COLO829 (cell line): ENCODE results near the gene OPRL1.

ENCODE experiments used
- DNase-seq: peaks from one replicate; pipeline ENCODE4 v3.0.0; 2012; ENCODE audit warnings: low spot score

OPRL1 gene

DNA sequence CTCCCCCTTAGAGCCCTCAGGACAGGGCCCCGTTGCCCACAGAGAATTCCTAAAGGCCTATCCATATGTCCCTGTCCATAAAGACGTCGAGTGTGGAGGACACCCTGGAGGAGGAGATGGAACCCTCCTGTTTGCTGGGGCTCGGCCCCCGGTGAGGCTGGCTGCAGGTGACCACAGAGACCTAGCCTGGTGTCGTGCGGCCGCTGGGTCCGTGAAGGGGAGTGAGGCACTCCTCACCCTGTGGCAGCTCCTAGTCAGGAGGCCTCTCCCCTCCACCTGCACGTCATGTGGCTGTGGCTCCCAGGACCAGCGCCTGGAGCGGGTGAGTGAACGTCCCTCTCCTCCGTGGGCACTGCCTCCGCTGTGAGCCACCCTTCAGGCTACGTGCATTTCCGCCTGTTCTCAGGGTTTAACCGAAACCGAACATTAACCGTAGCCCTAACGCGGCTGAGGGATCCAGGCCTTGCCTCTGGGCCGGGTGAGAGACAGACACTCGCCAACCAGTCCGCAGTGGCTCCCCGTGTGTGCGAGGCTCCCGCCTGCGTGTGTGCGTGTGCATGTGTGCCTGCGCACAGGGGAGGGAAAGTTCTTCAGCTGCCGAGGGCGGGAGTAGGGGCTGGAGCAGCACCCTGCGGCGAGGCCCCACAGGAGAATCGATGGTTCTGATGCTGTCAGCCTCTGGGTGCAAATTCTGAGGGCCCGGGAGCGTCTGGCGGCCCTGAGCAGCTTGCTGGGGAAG is 22.8 kb upstream of the OPRL1 start:
- DNase-seq, result no peak

DNA sequence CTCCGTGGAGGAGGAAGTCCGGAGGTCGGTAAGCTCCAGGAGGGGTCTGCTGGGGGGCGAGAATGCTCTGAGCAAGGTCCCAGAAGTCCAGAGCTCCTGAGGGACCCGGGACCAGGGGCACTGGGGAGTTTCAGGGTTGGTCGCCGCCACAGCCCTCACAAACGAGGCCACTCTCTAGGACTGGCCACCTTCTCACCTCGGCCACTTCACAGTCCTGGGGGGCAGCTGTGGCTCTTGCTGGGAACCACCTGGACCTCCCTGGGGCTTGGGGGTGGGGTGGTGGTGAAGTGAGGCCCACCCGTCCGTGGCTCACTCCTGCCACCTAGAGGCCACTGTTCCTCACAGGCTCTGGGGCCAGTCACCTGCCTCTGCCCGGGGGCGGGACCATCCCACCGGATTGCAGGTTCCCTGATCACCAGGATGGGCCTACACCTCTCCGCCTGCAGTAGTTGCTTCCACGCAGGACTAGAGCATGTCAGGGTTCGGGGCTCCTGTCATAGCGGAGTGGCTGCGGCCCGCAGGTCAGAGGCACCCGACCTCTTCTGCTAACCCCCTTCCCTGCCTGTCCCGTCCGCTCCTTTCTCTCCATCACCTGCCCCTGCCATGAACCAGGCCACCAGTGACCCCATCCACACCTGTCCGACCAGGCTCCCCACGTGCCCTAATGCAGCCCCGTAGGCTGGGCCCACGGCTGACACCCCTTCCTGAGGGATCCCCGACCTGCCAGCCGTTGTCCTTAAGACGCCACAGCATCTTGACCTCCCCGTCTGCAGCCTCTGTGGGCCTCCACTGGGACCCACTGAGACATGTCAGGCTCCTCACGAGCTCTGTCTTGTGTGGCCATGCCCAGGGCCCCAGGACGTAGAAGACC is 22.0 kb upstream of the OPRL1 start:
- DNase-seq, result peak; percentile 64

DNA sequence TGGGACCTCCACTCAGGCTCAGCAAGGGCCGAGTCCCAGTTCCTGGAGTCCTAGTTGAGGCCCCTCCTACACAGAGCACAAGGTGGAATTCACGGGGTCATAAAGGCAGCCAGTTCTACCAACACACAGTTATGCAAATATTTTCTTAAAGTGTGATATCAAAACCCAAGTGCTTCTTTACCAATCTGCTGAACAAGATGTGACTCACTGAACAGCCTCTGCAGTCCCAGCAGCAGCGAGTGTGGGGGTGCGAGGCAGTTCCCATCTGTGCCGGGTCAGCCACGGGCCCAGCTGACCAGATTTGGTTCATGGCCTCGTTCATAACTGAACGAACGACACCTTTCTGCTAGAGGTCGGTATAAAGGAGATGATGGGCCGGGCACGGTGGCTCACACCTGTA is 21.3 kb upstream of the OPRL1 start:
- DNase-seq, result no peak

DNA sequence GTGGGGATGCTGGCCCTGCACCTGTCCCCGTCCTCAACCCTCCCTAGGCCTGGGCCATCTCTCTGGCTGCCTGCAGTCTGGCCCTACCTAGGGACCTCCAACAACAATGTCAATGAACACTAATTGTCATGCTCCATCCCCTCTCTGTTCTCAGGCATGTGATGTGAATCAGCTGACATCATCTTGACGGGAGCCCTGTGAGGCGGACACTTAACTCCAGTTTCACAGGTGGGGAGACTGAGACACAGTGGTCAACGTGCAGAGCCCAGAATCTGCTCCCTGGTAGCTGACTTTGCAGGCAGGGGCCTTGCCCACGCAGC is 17.6 kb upstream of the OPRL1 start:
- DNase-seq, result no peak

DNA sequence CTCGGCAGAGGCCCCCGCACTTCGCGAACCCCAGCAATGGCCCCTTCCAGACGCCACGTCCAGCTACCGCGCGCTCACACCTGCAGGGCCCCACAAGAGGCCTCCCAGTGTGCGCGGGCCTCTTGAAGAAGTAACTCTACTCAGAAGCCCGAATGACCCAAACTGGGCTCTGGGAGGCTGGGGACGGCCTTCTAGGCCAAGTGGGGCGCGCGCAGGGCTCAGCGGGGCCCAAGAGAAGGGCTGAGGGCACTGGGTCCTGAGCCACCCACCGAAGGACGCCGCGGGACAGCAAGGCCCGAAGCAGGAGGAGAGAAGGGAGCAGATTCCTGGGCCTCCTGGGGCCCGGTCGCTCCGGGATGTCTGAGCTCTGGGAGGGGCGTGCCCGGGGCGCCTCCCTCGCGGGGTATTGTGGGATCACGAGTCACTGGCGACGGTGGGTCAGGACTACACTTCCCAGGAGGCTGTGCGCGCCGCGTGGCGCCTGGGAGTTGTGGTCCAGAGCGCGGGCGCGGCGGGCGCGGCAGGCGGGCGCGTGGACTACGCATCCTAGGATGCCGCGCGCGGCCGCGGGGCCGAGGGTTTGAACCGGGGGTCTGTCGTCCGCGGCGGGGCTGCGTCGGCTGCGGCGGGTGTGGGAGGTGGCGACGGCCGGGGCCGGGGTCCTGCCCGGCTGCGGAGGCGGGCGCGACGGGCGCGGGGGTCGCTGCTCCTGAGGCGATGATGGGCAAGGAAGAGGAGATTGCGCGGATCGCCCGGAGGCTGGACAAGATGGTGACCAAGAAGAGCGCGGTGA is 17.1 kb upstream of the OPRL1 start, which contains the start of gene TCEA2:
Gene TCEA2 (plus strand): TSS at position 603 of the 793 bp plus-strand sequence. CDS start 115 bp downstream, at position 718.
- DNase-seq, result peak; percentile 98

DNA sequence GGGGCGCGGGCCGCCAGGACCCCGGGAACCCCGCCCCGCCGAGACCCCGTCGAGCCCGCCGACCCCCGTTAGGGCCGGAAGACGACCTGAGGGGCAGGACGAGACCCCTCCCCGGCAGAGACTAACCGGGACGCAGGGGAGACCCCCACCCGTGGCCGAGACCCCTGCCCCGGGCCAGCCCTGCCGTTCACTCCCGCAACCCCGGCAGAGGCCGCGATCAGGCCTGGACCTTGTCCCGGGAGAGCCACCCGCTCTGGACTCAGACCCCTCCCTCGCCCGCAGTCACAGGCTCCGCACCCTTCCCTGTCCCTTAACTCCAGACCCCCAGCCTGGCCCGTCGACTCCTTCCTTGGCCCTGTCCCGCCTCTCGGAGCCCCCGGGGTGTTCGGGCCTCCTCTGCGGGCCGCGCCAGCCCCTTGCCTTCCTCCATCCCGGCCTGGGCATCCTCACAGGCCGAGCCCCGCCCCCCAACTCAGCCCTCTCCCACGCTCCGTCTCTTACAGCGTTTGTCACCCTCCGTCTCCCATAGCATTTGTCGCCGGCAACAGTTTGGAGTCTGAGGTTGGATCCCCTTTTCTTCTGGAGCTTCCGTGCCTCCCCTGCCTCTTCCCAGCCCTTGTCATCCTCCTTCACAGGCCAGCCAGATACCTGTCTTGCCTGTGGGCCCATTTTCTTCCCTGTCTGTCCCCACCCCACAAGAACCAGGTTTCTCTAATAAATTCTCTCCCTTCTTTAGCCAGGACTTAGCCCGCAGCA is 16.3 kb upstream of the OPRL1 start:
- DNase-seq, result no peak

DNA sequence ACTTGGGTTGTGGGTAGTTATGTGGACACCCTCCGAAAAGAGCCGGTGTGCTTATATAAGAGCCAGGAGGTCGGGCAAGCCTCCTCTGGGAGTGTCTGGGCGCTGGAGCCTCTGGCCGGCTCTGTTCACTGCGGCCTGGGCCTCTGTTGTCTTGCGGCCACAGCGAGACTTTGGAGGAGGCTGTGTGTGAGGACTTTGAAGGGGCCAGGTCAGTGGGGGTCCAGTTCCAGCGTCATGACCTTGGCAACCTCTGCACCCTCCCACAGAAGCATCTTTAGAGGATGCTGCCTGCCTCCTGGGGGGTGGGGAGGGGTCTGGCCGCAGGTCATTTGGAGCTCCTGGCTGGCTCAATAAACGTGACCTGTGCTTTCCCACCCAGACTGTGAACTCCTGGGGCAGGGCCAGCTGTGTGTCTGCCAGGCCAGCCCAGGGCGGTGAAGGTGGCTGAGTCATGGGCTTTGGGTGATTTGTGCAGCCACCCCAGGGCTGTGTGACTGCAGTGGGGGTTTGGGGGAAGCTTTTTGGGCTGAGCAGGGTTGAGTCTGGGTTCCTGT is 15.7 kb upstream of the OPRL1 start:
- no peak for DNase-seq

DNA sequence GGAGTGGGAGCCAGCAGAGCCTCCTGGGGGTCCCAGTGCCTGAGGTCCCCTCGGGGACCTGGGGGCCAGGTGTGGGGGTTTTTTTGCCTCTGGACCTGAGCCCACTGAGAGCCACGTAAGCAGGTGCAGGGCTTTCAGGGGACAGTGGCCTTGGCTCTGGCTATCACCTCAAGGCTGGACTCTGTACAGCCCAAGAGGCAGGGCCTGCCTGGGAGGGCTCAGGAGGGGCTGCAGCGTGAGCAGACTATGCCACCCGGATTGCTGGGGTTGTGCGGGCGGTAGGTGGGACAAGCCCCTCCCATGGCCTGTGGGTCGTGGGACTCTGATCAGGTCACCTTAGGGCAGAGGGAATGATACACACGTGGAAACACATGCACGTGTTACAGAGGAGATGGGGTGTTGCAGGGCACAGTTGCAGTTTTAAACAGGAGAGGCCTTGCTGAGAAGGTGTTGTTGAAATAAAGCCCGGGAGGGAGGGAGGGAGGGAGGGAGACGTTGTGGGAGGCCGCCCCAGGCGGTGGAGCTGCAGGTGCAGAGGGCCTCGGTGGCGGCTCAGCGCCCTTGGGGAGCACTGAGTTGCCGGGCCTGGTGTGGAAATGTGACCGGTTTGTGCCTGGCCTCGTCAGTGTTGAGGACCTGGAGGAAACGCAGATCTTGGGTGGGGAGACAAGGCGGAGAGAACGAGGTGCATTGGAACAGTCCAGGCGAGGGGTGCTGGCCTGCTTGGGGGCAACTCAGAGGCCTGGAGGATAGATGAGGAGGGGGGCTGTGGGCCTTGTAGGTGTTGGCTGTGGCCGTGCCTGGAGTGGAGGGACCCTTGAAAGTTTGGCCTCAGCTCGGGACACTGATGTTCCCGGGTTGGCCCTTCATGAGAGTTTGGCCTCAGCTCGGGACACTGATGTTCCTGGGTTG is 14.6 kb upstream of the OPRL1 start:
- no peak for DNase-seq

DNA sequence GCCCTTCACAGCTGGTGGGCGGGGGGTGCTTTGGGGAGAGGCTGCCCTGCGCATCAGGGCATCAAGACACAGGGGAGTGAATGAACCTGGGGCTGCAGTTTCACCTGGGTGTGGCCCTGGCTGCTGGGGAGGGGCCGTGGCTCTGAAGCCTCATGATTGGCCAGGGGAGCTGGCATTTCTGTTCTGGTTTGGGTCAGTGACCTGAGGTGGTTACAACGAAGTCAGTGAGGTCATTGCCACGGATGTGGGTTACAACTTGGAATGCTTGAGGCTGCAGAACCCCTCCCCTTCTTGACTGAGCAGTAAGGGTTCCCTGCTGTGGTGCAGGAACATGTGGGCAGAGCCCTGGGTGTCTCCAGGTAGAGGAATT is 13.9 kb upstream of the OPRL1 start:
- no peak for DNase-seq

DNA sequence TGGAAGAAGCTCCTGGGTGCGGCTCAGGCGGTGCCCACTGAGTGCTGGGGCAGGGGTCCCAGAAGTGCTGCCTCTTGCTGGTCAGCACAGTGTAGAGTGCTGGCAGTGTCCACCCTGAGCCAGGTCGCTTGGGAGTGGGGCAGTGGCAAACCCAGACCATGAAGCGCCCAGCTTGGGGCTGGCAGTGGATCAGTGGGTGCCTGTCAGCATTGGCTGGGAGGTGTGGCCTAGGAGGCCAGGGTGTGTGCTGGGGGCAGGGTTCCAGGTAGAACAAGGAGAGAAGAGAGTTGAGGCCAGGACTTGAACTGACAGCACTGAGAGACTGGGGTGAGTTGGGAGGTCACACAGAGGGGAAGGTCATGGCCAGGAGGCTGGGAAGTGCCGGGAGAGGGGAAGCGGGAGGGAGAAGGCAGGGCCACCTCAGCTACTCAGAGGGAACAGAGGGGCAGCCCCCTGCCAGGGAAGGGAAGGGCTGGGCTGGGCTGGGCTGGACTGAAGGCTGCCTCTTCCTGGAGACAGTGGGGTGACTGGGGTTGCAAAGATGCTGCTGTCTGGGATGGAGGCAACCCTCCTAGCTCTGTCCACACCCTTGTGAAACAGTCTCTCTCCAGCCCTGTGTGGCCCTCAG is 12.8 kb upstream of the OPRL1 start:
- DNase-seq, result no peak

DNA sequence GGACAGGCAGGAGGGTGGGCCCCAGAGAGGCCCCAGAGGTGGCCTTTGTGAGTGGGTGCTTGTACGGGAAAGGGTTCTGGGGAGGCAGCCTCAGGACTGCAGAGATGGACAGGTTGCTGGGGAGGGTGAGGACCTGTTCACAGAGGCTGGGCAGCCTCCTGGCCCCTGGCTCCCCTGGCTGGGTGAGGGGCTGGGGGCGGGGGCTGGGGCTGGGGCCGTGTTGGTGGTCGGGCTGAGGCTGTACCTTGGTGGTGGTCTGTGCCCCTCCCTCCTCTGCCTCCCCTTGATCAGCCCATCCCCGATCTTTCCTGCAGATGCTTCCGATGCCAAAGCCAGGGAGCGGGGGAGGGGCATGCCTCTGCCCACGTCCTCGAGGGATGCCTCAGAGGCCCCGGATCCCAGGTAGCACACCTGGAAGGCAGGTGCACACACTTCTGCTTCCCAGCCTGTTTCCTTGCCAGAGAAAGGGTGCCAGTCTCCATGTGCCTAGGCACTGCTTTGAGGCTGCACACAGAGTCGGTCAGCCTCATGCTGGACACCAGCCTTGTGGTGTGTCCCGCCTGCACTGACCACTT is 12.1 kb upstream of the OPRL1 start:
- no peak for DNase-seq

DNA sequence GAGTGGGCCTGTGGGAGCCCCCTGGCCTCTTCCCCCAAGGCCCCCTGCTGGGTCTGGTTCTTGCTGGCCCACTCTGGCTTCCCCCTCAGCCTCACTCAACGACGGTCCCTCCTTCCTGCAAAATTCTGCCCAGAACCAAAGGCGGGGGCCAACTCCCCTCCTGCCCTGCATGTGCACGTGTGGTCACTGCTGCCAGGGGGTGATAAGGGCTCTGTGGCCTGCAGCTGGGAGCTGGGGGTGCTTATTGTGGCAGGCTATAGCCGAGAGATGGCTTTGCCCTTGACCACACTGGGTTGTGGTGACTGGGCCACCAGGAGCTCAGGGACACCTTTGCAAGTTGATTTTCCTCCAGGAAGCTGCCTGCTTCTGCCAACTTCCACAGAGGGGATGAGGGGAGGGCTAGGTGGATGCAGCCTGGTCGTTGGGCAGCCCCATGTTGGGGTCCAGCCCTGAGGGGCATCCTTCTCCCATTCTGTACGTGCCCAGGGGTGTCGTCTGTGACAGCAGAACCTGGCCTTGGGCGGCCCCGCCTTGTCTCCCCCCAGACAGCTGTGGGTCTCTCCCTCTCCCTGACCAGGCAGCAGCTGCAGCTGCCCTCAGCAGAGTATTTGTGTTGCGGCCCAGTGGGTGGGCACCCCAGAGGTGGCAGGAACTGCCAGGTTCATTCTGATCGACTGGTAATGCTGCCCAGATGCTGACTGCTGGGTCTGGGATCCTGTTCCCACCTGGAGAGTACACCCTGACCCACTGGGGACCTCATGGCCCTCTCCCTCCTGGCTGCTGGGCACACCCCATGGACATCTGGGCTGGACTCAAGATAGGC is 11.3 kb upstream of the OPRL1 start:
- DNase-seq, result no peak

DNA sequence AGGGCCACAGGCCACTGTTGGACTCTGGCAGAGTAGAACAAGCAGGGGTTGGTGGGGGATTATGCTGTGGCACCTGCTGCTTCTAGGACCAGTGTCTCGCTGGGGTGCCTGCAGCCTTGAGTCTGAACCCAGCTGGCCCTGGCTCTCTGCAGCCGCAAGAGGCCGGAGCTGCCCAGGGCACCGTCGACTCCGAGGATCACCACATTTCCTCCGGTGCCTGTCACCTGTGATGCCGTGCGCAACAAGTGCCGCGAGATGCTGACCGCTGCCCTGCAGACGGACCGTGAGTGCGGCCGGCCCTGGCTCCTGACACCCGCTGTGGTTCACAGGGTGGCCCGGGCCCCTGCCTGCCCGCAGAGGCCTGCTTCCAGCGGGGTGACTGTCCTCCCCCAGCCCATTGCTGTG is 10.7 kb upstream of the OPRL1 start:
- DNase-seq, result no peak

DNA sequence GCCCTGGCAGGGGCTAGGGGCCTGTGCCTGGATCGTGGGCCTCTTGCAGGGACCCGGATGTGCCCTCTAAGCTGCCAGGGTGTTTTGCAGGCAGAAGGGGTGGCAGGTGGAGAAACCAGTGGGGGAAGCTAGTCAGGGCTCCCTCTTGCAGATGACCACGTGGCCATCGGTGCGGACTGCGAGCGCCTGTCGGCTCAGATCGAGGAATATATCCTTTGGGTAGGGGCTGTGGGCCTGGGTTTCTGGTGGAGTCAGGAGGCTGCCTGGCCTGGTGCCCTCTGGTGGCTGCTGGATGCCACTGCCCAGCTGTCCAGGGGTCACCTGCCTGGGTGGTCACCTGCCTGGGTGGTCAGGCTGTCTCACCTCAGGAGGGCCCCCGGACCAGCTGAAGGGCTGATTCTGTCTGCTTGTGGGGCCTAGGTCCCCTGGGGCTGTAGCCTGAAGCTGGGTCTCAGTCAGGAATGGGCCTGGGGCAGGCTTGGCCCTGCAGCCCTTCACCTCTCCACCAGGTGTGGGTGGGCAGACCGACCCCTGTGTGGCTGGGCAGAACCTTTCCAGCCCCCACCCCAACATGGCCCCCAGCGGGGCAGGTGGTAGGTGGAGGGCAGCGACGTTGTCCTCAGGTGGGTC is 10.2 kb upstream of the OPRL1 start:
- DNase-seq, result peak; percentile 53

DNA sequence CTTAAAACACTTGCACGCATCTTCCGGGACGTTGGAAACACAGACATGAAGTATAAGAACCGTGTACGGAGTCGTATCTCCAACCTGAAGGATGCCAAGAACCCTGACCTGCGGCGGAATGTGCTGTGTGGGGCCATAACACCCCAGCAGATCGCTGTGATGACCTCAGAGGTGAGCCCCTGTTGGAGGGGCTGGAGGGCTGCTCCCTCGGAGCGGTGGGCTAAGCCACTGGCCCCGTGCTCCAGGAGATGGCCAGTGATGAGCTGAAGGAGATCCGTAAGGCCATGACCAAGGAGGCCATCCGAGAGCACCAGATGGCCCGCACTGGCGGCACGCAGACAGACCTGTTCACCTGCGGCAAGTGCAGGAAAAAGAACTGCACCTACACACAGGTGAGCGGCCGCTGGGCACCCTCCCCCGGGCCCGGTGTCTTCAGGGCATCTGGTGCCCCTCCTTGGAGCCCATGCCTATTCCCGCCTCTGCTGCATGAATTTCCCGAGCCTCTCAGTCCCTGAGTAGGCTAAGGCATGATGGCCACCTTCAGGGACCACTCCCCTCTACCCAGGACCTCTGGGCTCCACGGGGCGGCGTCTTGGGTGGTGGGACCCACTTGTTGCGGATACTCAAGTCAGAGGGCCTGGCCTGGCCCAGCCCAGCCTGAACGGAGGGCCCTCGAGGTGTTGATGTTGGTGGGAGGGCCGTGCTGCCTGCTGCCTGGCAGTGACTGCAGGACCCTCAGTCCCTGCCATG is 9.5 kb upstream of the OPRL1 start:
- no peak for DNase-seq

DNA sequence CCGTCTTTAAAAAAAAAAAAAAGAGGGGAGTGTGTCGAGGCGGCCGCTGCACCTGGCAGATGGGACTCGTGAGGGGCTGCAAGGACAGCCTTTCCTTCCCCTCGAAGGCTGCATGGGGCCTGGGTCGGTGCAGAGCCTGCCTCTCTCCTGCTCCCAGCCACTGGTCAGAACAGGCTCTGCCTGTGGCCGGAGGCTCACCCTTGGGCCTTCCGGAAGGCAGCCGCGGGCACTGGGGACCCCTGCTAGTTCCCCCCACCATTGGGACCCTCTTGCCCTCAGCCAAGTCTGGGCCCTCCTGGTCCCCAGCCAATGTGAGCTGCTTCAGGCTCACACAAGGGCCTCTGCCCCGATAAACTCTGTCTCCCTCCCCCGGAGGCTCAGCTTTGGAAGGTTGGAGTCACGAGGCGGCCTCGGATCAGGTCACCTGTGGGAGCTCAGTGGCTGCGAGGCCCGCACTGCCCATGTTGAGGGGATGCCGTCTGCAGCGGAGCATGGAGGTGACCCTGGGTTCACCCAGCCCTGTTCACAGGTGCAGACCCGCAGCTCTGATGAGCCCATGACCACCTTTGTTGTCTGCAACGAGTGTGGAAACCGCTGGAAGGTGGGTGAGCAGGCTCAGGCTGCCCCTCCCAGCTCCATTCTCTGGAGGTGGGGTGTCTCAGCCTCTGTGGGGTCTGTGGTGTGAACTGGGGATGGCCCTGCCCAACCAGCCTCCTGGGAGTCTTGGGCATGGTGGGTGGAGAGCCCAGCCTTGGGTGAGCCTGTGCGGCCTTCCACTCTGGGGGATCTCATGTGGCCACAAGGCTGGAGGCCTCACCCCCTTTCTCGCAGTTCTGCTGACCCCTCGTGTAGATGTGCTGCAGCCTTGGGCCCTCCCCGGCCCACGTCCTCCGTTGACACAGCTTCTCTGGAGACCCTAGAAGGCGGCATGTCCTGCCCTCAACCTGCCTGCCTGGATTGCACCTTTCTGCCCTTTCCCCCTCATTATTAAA is 8.2 kb upstream of the OPRL1 start:
- DNase-seq, result no peak
